Epithelial cell of prostate (primary cell): ENCODE data around the gene SDHAF2.
"Not testable (repeated sequence)": the region's sequence is repeated elsewhere in the genome, so short reads cannot be mapped to it uniquely, and the experiment has no call there.

ENCODE experiments used
- DNase-seq: peaks from one replicate; pipeline ENCODE4 v3.0.0-alpha.2; 2011; ENCODE audit warnings: low read depth, low spot score
- H3K27ac ChIP-seq: fragments of 450-650 bp; 2 replicates; pipeline ENCODE4 v1.5.1; 2017; ENCODE audit warnings: mild to moderate bottlenecking

Gene SDHAF2

GRCh38 chr11:61474013-61474643 lies 44.2 kb downstream of the SDHAF2 start:
- H3K27ac ChIP-seq, result no peak overlapping the region
- DNase-seq, result no peak

GRCh38 chr11:61475433-61475832 lies 45.5 kb downstream of the SDHAF2 start:
- no peak overlapping the region for H3K27ac ChIP-seq
- DNase-seq, result no peak

GRCh38 chr11:61476371-61476770 lies 46.4 kb downstream of the SDHAF2 start:
- H3K27ac ChIP-seq, result no peak overlapping the region
- no peak for DNase-seq

GRCh38 chr11:61477126-61477525 lies 47.2 kb downstream of the SDHAF2 start:
- no peak overlapping the region for H3K27ac ChIP-seq
- DNase-seq, result no peak

DNA sequence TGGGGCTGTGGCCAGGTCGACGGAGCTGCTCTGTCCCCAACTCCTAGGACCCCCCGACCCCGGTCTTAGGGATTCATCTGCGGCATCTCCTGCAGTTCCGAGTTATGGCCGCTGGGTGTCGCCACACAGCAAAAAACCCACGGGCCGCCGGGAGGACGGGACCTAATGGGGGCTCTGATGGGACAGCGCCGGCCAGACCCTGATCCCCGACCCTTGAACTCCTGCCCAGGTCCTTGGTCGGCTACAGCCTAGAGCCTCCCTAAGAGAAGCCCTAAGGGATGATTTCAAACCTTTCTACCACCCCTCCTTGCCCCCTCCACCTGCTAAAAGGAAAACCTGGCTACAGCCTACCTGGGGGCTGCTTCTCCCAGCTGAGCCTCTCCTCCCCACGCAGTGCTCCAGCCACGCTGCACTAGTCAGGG lies 47.8 kb downstream of the SDHAF2 start:
- no peak for DNase-seq
- H3K27ac ChIP-seq, result no peak overlapping the region

- DNase-seq, H3K27ac ChIP-seq: not testable (repeated sequence)
These were observed 49.6 kb downstream of the SDHAF2 start for GRCh38 chr11:61479360-61480058.

DNA sequence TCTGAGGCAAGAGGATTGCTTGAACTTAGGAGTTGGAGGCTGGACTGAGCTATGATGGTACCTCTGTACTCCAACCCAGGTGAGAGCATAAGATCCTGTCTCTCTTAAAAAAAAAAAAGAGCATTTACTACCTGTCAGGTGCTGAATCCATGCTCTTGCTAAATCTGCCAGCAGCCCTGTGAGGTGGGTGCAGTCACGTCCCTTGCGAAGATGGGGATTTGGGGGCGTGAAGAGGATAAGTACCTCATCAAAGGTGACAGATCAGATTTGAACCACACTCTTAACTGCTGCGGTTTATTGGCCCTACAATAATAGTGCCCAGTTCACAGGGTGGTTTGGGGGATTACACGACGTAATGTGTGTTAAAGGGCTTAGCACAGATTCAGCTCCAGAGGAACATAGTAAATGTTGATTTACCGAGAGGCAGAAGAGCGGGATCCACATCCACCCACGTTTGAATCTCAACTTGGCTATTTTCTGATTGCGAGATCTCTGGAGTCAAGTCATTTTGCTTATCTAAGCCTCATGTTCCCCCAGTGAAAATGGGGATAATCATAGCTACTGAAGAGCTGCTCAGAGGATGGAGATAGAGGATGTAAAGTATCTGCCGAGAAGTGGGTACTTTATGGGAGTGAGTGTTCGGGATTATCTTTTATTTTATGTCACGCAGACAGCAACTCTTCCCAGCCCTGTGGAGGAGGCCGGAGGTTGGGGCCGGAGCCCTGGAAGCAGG lies 50.5 kb downstream of the SDHAF2 start:
- DNase-seq, result no peak
- H3K27ac ChIP-seq, result no peak overlapping the region

- DNase-seq, result no peak
- no peak overlapping the region for H3K27ac ChIP-seq
These were observed 51.0 kb downstream of the SDHAF2 start for GRCh38 chr11:61480994-61481335.

DNA sequence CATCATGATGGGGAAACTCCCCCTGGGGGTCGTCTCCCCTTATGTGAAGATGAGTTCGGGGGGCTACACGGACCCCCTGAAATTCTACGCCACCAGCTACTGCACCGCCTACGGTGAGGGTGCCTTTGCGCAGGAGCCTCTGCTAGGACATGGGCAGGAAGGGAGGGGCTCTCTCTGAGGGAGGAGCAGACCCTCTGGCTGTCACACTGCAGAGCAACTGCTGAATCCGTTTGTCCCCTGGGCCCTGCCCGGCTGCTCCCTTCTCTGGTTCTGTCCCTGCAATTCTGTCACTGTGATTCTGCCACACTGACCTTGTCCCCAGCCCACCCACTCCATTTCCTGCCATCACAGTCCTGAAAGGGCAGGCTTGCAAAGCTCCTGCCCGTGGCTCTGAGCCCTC lies 51.9 kb downstream of the SDHAF2 start:
- no peak overlapping the region for H3K27ac ChIP-seq
- no peak for DNase-seq

DNA sequence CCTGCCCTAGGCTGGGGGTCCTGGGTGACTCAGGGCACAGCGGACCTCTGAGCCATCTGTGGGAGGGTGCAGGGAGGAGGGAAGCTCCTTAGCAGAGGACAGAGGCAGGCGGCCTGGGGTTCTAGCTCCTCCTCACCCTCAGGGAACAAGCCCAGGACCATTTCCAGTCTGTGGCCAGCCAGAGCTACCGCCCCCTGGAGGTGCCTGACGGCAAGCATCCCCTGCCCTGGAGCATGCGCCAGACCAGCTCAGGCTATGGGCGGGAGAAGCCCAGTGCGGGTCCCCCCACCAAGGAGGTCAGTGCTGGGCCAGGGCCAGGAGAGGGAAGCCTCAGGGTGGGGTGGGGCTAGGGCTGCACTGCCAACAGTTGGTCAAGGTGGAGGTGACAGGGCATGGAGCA lies 52.6 kb downstream of the SDHAF2 start:
- no peak overlapping the region for H3K27ac ChIP-seq
- DNase-seq, result no peak

DNA sequence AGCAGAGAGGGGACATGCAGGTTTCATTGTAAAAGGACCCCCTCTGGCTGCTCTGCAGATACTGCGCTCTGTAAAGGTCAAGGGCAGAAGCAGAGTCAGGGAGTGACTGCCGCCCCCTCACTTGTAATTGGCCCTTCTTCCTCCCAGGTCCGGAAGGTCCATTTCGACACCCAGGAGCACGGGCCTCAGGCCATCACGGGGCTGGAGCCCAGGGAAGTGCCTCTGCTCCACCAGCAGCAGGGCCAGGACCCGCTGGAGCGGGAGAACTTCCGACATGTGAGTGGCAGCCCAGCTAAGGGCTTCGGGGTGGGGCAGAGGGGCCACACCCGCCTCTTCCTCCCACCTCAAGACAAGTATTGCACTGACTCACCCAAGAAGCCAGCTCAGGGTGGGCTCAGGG lies 54.6 kb downstream of the SDHAF2 start:
- no peak for DNase-seq

GRCh38 chr11:61485080-61485479 lies 55.2 kb downstream of the SDHAF2 start:
- no peak for DNase-seq
- H3K27ac ChIP-seq, result no peak overlapping the region

More for the DNA sequence above, 54.6 kb downstream of the SDHAF2 start:
- H3K27ac ChIP-seq, result no peak overlapping the region

DNA sequence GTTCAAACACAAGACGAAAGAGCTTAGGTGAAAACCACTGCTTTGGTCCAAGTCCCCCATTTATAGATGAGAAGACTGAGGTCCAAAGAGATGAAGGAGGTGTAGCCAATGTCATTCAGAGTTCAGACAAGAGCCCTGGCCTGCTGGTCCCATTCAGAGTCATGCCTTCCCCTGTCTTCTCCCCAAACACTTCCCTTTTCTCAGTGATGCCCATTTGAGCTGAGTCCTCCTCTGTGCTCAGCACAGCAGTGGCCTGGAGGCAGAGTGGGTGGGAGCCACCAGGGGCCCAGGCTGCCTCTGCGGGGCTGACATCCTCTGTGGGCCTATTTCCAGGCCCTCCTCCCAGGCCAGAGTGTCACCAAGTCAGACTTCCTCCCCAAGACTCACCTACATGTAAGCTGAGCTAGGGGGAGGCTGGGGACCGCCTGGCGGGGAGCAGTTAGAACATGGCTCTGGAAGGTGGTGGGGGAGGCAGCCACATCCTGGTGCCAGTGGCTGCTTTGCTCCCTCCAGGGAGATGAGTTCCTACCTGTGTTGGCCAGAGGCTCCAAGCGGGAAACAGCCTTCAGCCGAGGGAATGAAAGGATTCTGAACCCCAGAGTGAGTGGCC lies 56.2 kb downstream of the SDHAF2 start:
- DNase-seq, result no peak
- H3K27ac ChIP-seq, result no peak overlapping the region

- no peak for DNase-seq
- no peak overlapping the region for H3K27ac ChIP-seq
These were observed 56.9 kb downstream of the SDHAF2 start for GRCh38 chr11:61486779-61487178.

- H3K27ac ChIP-seq, result no peak overlapping the region
- no peak for DNase-seq
These were observed 57.6 kb downstream of the SDHAF2 start for GRCh38 chr11:61487342-61488025.

GRCh38 chr11:61488651-61489291 lies 58.8 kb downstream of the SDHAF2 start:
- DNase-seq, result no peak
- no peak overlapping the region for H3K27ac ChIP-seq

DNA sequence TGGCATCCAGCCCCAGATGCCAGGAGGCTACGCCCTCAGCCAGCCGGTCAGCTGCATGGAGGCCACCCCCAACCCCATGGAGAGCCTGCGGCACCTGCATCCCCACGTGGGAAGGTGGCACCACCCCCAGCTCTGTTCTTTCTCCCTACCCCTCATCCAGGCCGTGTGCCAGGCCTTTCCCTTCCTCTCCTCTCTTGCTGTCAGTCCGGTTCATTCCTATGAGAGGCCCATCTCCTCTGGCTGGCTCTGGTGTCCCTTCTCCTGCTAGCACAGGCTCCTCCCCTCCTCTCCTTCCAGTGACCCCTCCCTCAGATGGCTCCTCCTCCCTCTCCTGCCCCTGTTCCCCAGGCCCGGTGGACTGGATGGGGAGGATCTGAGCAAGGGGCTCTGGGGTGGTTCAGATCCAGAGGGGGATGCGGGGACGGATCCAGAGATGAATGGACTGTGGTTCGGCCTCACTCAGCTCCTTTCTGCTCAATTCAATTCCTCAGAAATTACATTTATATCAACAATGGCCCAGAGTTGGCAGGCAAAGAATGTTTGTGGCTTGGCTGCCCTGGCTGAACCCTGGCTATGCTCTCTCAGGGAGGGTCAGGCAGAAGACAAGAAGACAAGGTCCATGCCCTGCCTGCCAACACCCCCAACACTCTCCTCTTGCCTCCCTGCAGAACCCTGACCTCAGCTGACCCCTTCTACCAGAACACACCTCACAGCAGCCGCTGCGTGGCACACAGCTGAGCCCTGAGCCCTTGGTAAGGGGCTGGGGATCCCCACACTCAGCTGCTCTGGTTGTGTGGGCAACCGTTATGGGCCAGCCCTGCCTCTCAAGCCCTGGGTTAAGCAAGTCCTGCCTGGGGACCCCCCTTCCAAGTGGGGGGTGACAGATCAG lies 60.2 kb downstream of the SDHAF2 start:
- no peak overlapping the region for H3K27ac ChIP-seq
- DNase-seq, result no peak

GRCh38 chr11:61491736-61492395 lies 61.9 kb downstream of the SDHAF2 start:
- no peak for DNase-seq
- no peak overlapping the region for H3K27ac ChIP-seq
